Measurements from ENCODE around the gene TTI1. TPM values are rescaled to one million over a fixed set of nuclear protein-coding genes. Genes with fewer than 3 reads are reported as not detected.

Gene TTI1
- total and polyA plus RNA-seq, 12 donors: 8.3 to 14.8 (median 11.2) TPM

DNA sequence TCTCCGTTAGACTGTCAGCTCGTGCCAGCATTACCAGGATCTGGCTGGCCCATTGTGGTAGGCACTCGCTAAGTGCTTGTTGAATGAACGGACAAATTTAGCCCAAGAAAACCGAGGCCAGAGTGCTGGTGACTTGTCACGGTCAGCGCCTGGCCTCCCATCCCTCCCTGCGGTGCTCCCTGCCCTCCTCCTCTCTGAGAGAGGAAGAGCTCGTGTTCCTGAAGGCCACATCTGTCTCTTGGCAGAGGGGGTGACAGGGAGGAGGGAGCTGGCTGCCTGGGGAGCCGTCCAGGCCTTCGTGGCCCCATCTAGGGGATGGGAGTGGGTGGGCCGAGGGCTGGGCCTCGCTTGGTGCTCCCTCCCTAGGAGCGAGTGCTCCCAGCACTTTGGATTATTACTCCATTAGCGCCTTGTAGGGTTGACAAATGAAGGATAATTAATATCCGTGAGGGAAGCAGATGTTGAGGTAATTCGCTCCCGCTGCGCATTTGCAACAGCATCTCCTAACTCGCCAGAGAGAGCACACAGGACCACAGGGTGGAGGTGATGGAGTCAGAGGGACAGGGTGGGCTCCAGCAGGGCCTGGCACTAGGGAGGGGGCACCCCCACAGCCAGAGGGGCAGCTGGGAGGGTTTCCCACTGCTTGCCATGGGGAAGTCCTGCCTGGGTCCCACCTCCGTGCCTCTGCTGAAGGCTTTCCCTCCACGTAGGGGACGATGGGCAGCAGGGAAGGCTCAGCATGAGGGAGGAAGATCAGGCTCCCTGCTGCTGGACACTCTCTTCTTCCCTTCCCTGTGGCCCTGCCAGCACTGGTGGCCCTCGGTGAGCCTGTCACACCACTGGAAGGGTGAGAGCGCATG, 93.3 kb downstream of the TTI1 start:
- no peak for DNase-seq
- intact Hi-C loops (cut with DNase I): no loop called here
- TF ChIP-seq CTCF (IDR thresholded peaks at IDR 0.05): no peak

GRCh38 chr20:37938954-37939353, 94.3 kb downstream of the TTI1 start:
- DNase-seq (no peak), ATAC-seq (no peak)
- Histone ChIP-seq H3K4me3 (no peak overlapping the region), H3K27ac (no peak overlapping the region), H3K27me3 (peaks cover 0 to 6% (median 0%) of the 10 kb centered on the region in 7 donors), H3K4me1 (no peaks in the 10 kb centered on the region), H3K9me3 (peaks cover 0 to 4% (median 0%) of the 10 kb centered on the region in 11 donors), H3K36me3 (no peaks in the 10 kb centered on the region)
- intact Hi-C loops (cut with DNase I): no loop called here
- no peak for TF ChIP-seq CTCF (IDR thresholded peaks at IDR 0.05)
- WGBS, 2 donors: 96 to 97% methylated on average over 9 of the region's 9 CpGs

More for the DNA sequence above, 93.3 kb downstream of the TTI1 start:
- WGBS, 2 donors: 80 to 81% methylated on average over 25 of the region's 25 CpGs
- peaks cover 0 to 4% (median 0%) of the 10 kb centered on the region in 11 donors for H3K9me3 ChIP-seq
- H3K4me3 ChIP-seq: no peak overlapping the region
- H3K27ac ChIP-seq: no peak overlapping the region
- no peaks in the 10 kb centered on the region for H3K27me3 ChIP-seq
- no peaks in the 10 kb centered on the region for H3K4me1 ChIP-seq
- no peaks in the 10 kb centered on the region for H3K36me3 ChIP-seq
- ATAC-seq: no peak

- H3K36me3 ChIP-seq: no peaks in the 10 kb centered on the region
- no peak overlapping the region for H3K4me3 ChIP-seq
- intact Hi-C loops (cut with DNase I): no loop called here
- WGBS, 2 donors: 89 to 92% methylated on average over 12 of the region's 12 CpGs
- H3K27ac ChIP-seq: no peak overlapping the region
- peaks cover 0 to 6% (median 0%) of the 10 kb centered on the region in 7 donors for H3K27me3 ChIP-seq
- no peak for TF ChIP-seq CTCF (IDR thresholded peaks at IDR 0.05)
- no peaks in the 10 kb centered on the region for H3K4me1 ChIP-seq
- no peak for DNase-seq
- H3K9me3 ChIP-seq: peaks cover 0 to 4% (median 0%) of the 10 kb centered on the region in 11 donors
- ATAC-seq: no peak
Observed at GRCh38 chr20:37938181-37938750, 95.0 kb downstream of the TTI1 start.

DNA sequence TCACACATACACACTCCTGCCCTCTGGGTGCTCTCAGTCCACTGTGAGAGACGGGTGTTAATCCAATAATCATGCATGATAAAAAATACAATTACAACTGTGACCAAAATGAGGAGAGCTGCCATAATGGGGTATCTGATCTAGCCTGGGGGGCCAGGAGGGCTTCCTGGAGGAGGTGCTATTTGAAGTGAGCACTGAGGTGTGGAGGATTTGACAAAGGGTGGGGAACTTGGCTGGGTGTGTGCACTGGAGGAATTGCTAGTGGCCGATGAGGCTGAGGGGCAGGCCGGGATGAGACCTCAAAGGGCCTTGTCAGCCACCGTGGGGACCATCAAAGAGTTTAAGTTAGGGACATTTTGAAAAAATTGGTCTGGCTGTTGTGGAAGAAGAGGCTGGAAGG, 95.6 kb downstream of the TTI1 start:
- intact Hi-C loops (cut with DNase I): no loop called here
- DNase-seq: no peak
- WGBS, 2 donors: 87 to 88% methylated on average over 4 of the region's 4 CpGs

More for the DNA sequence above, 95.6 kb downstream of the TTI1 start:
- peaks cover 0 to 4% (median 0%) of the 10 kb centered on the region in 11 donors for H3K9me3 ChIP-seq
- no peak overlapping the region for H3K4me3 ChIP-seq
- H3K36me3 ChIP-seq: no peaks in the 10 kb centered on the region
- no peak overlapping the region for H3K27ac ChIP-seq
- no peaks in the 10 kb centered on the region for H3K4me1 ChIP-seq
- H3K27me3 ChIP-seq: peaks cover 0 to 6% (median 0%) of the 10 kb centered on the region in 7 donors
- TF ChIP-seq CTCF (IDR thresholded peaks at IDR 0.05): no peak
- no peak for ATAC-seq
